GM18909 (cell line): ENCODE results near the gene SS18.

Source experiments
- ATAC-seq: cut with Tn5 transposase; IDR thresholded peaks from one replicate; pipeline ENCODE4 v1.9.1; 2021; ENCODE audit warnings: mild to moderate bottlenecking; ENCODE audit not compliant: unreplicated experiment, poor library complexity

The SS18 gene

DNA sequence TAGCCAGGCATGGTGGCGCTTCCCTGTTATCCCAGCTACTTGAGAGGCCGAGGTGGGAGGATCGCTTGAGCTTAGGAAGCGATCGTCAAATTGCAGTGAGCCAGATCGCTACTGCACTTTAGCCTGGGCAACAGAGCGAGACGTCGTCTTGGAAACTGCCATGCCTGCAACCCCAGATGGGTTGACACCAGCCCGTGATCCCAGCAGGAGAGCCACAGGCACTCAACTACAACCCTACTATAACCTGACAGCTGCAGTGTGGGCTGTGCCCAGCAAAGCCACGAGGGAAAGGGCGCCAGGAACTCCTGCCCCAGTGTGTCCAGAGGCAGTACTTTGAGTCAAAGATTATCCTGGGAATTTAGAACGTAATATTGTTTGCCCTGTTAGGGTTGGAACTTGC, 85.6 kb downstream of the SS18 start:
- ATAC-seq = no peak

- ATAC-seq = no peak
Measured at GRCh38 chr18:26003817-26004216, 86.6 kb downstream of the SS18 start.

- ATAC-seq = no peak
Measured at GRCh38 chr18:26003356-26003755, 87.1 kb downstream of the SS18 start.

GRCh38 chr18:26002375-26002910, 88.0 kb downstream of the SS18 start:
- ATAC-seq = peak; percentile 63

GRCh38 chr18:25998461-25998860, 92.0 kb downstream of the SS18 start:
- ATAC-seq = no peak

GRCh38 chr18:25992566-25992965, 97.8 kb downstream of the SS18 start:
- ATAC-seq = no peak

- no peak for ATAC-seq
Measured at GRCh38 chr18:25990473-25990872, 99.9 kb downstream of the SS18 start.

DNA sequence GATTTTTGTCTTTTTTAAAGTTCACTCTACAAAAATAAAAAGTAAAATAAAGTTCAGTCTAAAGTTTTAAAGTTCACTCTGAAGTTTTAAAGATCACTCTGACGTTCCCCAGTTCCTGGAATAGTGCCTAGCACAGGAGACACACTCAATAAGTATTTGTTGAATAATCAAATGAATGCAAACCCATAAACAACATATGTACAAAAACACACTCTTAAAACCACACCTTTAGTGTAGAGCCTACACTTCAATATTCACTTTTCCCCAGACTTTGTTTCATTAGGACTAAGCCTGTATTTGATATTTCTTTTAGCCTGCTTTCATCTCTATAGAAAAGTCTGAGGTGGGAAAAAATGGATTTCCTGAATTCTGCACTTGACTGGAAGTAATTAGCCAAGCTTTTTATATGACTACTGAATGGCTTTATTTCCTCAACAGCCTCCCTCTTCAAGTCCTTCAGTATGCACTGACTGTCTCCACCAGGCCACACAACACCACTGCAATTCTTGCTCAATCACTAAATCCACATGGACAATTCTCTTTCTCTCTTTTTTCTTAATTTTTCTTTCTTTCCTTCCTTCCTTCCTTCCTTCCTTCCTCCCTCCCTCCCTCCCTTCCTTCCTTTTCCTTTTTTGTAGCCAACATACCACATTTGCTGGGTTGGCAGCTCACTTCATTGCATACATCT, 104.6 kb downstream of the SS18 start:
- ATAC-seq = no peak

DNA sequence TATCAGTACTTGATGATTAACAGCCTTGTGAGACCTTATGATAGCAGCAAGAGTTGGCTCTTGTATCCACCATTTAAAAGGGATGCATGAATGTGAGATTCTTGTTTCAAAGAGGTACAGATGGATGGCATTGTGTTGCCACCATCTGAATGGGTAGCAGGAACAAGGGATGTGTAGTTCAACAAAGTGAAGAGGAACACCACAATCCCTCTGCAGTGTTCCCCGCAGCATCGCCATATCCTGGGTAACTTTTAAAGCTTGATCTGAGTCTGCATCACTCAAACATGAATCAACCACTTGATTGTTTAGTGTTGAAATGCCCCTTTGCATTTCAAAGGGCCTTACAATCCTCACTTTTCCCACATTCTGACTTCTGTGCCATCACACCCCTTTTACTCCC, 106.7 kb downstream of the SS18 start:
- ATAC-seq = no peak

- no peak for ATAC-seq
Measured at GRCh38 chr18:25982961-25983360, 107.5 kb downstream of the SS18 start.

DNA sequence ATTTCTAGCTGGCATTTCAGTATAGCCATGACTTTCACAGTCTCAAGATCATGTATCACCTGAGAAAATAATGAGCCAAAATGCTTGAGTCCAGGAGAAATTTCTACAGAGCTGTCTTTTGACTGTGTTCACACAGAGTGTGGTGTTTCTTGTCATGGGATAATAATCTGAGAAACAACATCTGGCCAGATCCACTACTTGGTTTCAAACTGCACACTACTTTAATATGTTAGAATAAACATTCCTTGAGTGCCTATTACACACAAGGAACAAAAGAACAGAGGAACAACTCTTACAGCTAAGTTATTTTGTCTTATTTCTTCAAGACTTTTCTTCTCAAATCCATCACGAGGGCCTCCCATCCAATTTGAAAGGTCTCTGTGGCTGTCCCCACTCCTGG, 108.3 kb downstream of the SS18 start:
- no peak for ATAC-seq

- ATAC-seq = no peak
Measured at GRCh38 chr18:25979369-25980040, 110.9 kb downstream of the SS18 start.

DNA sequence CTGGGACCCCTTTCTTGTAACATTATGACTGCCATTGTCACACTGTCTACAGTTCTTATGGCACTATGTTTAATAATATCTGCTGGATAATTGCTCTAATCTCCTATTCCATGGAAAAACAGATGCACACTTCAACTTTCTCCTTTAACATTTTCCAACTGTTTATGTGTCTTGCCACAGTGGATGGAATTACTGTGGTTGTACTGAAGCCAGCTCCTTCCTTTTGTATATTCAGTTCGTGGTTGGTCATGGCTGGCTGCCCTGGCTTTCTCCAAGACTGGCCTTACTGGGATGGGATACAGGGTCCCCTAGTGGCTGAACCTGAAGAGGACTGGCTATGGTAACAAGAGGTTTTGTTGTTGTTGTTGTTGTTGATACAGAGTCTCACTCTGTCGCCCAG, 113.9 kb downstream of the SS18 start:
- no peak for ATAC-seq

GRCh38 chr18:25974630-25975077, 115.8 kb downstream of the SS18 start:
- ATAC-seq = no peak
